Tibial nerve (tissue), 4 donors: ENCODE results near the gene SMAD6. TPM values are rescaled to one million over a fixed set of nuclear protein-coding genes. Genes with fewer than 3 reads are reported as not detected.

Experiments
- DNase-seq, 2 donors: peaks; one replicate each; pipeline ENCODE4 v3.0.0-alpha.2; 2019; ENCODE audit warnings: low spot score in 2 of 2
- H3K27ac ChIP-seq, 4 donors: fragments of 200-600 bp; sonication (generic) in 3 of 4; one replicate each; pipeline ENCODE4 v1.5.1; 2017 to 2019; ENCODE audit warnings: mild to moderate bottlenecking in 1 of 4
- H3K27me3 ChIP-seq, 2 donors: fragments of 200-600 bp; sonication (generic) in 1 of 2; one replicate each; pipeline versions ENCODE4 v1.5.1 to v1.6.0; 2017 to 2019
- H3K36me3 ChIP-seq, 3 donors: fragments of 200-600 bp; sonication (generic); one replicate each; pipeline ENCODE4 v1.5.1; 2018 to 2019
- H3K4me1 ChIP-seq, 4 donors: fragments of 200-600 bp; sonication (generic) in 3 of 4; one replicate each; pipeline ENCODE4 v1.5.1; 2017 to 2019
- H3K4me3 ChIP-seq, 4 donors: fragments of 200-600 bp; sonication (generic) in 3 of 4; one replicate each; pipeline ENCODE4 v1.5.1; 2017 to 2019; ENCODE audit warnings: mild to moderate bottlenecking in 1 of 4, moderate library complexity in 1 of 4
- H3K9me3 ChIP-seq, 4 donors: fragments of 200-600 bp; sonication (generic) in 3 of 4; one replicate each; pipeline ENCODE4 v1.5.1; 2017 to 2019
- CTCF ChIP-seq, 5 experiments: fragments of 200-600 bp in 3 of 5; fragments of 450-650 bp in 2 of 5; sonication (generic) in 3 of 5; IDR thresholded peaks; one replicate each; pipeline ENCODE4 v1.5.1; 2016 to 2019; ENCODE audit warnings: antibody characterized with exemption in 5 of 5, mild to moderate bottlenecking in 3 of 5, moderate library complexity in 2 of 5
- EP300 ChIP-seq, 2 donors: sonication (generic); formaldehyde crosslinking; IDR thresholded peaks; one replicate each; pipeline ENCODE4 v1.6.1; 2017; ENCODE audit warnings: antibody characterized with exemption in 2 of 2, mild to moderate bottlenecking in 1 of 2
- POLR2A ChIP-seq, 2 donors: fragments of 450-650 bp; IDR thresholded peaks; one replicate each; pipeline ENCODE4 v1.6.1; 2017; ENCODE audit warnings: antibody characterized with exemption in 2 of 2, mild to moderate bottlenecking in 2 of 2, moderate library complexity in 2 of 2
- WGBS, 2 donors: methylation state at CpG; one replicate each; pipeline ENCODE4 v1.1.5; 2018; 5-methylcytosine and 5-hydroxymethylcytosine counted together
- total RNA-seq, 4 donors: library from RNA; depleted of rRNA; stranded (reverse); fragments of >200 nt; gene quantifications; one replicate each; pipeline ENCODE4 v1.1.0, GENCODE V29; 2016

The SMAD6 gene
- total RNA-seq, 4 donors from 2014 or later = 41.9 to 57.2 (median 48.6) TPM

- DNase-seq = no peak
- Histone ChIP-seq H3K4me1 (peaks cover 0 to 22% (median 10%) of the 10 kb centered on the region in 4 donors), H3K36me3 (peaks cover 0 to 15% (median 0%) of the 10 kb centered on the region in 3 donors), H3K4me3 (no peak overlapping the region), H3K27ac (no peak overlapping the region), H3K9me3 (no peaks in the 10 kb centered on the region), H3K27me3 (no peaks in the 10 kb centered on the region)
- WGBS, 2 donors = 73 to 90% methylated on average over 4 of the region's 4 CpGs
- TF ChIP-seq CTCF (IDR thresholded peaks at IDR 0.05) = no peak
Measured at GRCh38 chr15:66786222-66786621, 84.2 kb downstream of the SMAD6 start.

GRCh38 chr15:66786708-66787488, 84.9 kb downstream of the SMAD6 start:
- TF ChIP-seq CTCF (IDR thresholded peaks at IDR 0.05) (no peak), POLR2A (IDR thresholded peaks at IDR 0.05) (no peak), EP300 (IDR thresholded peaks at IDR 0.05) (no peak)
- WGBS, 2 donors = 76 to 77% methylated on average over 7 to 8 of the region's 8 CpGs
- Histone ChIP-seq H3K4me1 (peaks cover 0 to 22% (median 10%) of the 10 kb centered on the region in 4 donors), H3K27me3 (no peaks in the 10 kb centered on the region), H3K27ac (no peak overlapping the region), H3K36me3 (peaks cover 0 to 8% (median 0%) of the 10 kb centered on the region in 3 donors), H3K9me3 (no peaks in the 10 kb centered on the region), H3K4me3 (no peak overlapping the region)
- no peak for DNase-seq

GRCh38 chr15:66787489-66787871, 85.4 kb downstream of the SMAD6 start:
- no peak for DNase-seq
- peaks cover 0 to 22% (median 10%) of the 10 kb centered on the region in 4 donors for H3K4me1 ChIP-seq
- no peak overlapping the region for H3K4me3 ChIP-seq
- H3K27me3 ChIP-seq = no peaks in the 10 kb centered on the region
- TF ChIP-seq CTCF (IDR thresholded peaks at IDR 0.05) (no peak), EP300 (IDR thresholded peaks at IDR 0.05) (no peak), POLR2A (IDR thresholded peaks at IDR 0.05) (no peak)
- no peaks in the 10 kb centered on the region for H3K9me3 ChIP-seq
- H3K27ac ChIP-seq = no peak overlapping the region
- H3K36me3 ChIP-seq = peaks cover 0 to 8% (median 0%) of the 10 kb centered on the region in 3 donors
- WGBS, 2 donors = 100% methylated on average over 1 of the region's 1 CpG

- peaks cover 0 to 22% (median 10%) of the 10 kb centered on the region in 4 donors for H3K4me1 ChIP-seq
- WGBS, 2 donors = 89 to 93% methylated on average over 4 of the region's 4 CpGs
- H3K9me3 ChIP-seq = no peaks in the 10 kb centered on the region
- H3K4me3 ChIP-seq = no peak overlapping the region
- no peak for DNase-seq
- H3K27me3 ChIP-seq = no peaks in the 10 kb centered on the region
- H3K36me3 ChIP-seq = peaks cover 0 to 8% (median 0%) of the 10 kb centered on the region in 3 donors
- TF ChIP-seq POLR2A (IDR thresholded peaks at IDR 0.05) = no peak
- no peak for TF ChIP-seq EP300 (IDR thresholded peaks at IDR 0.05)
- TF ChIP-seq CTCF (IDR thresholded peaks at IDR 0.05) = no peak
- H3K27ac ChIP-seq = no peak overlapping the region
Measured at GRCh38 chr15:66788024-66788423, 86.0 kb downstream of the SMAD6 start.
